Measurements from ENCODE around the gene AMIGO3.

Gene AMIGO3

DNA sequence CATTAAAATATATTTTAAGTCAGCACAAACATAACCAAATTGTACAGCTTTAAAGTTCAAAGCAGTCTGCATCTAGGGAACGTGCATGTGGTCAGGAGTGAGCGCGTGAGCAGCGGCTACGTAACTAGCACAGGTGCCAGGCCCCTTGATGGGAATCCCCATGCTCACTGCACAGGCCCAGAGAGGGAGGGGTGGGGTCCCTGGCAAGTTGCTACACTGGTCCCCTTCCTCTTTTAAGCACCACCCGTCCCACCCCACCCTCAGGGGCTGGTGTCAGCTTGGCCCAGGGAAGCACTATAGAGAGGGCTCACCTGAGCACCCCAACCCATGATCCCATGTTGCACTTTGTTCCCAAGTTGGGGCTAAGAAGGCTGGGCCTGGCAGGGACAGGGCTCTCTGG, 5.1 kb upstream of the AMIGO3 start:
- peak; percentile 44 for DNase-seq

DNA sequence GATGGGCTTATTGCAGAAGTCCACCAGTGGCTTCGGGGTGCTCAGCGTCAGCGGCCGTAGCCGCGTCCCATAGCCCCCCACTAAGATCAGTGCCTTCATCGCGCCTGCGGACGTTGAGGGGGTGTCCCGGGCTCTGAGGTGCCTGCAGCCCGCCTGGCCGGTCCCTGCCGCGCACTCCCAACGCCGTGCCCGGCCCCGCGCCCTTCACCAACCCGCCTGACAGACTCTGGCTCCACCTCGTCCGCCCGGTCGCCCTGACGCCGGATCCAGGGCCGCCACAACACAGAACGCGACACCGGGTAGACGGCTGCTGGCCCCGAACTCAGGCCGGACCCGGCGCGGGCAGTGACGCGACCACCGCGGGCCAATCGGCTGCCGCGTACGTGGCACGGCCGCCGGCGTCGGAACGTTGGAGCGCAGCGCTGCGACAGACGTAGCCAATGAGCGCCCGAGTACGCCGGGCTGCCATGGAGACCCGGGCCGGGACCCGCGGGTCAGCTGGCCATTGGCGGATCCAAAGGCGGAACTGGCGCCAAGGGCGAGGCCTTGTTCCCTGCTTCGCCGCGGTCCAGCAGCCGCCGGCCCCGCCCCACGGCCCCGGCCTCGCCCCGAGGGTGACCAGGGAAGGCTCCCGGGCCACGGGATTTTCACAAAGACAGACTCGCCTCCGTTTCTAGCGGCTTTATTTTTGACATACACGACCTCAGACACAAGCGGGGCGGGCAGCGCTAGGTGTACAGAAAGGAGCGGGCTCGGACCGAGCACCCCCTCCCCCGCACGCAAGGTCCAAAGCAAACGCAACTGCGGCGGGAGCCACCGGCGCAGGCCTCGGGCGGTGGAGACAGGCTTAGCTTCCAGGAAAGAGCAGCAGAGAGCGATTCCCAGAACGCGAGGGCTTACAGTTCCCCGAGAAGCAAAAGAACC, 4.4 kb upstream of the AMIGO3 start, which contains the start of gene GMPPB:
Gene GMPPB (minus strand): TSS at position 324 of the 924 bp plus-strand sequence. CDS start 225 bp downstream, at position 99.
- peak; percentile 99 for DNase-seq

DNA sequence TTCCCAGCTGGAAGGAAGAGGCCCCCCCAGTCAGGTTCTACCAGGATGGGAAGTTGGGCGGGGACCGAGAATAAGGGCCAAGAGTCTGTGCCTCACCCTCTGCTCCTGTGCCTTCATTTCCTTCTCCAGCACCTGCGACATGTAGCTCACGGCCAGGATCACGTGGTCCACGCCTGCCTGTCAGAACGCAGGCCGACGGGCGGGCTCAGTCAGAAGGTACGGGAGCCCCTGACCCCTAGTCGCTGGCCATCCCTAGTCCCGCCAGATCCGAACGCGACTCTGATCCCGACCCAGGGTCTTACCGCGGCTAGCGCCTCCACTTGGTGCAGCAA, 3.8 kb upstream of the AMIGO3 start:
- peak; percentile 56 for DNase-seq

DNA sequence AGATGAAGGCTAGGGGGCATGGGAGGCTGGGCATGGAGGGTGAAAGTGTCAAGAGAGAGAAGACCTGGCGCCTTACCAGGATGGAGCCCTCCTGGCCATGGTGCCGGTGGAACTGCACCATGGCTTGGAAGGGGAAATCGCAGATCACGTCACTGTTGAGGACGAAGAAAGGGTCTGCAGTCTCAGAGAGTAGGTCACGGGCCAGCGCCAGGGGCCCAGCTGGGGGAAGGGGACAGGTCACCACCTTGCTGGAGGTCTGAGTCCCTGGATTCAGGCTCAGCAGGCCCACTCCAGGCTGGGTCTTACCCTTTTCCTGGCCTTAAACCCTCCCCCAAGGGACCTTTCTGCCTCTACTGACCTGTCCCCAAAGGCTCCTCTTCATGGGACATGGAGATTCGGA, 3.4 kb upstream of the AMIGO3 start:
- peak; percentile 28 for DNase-seq

DNA sequence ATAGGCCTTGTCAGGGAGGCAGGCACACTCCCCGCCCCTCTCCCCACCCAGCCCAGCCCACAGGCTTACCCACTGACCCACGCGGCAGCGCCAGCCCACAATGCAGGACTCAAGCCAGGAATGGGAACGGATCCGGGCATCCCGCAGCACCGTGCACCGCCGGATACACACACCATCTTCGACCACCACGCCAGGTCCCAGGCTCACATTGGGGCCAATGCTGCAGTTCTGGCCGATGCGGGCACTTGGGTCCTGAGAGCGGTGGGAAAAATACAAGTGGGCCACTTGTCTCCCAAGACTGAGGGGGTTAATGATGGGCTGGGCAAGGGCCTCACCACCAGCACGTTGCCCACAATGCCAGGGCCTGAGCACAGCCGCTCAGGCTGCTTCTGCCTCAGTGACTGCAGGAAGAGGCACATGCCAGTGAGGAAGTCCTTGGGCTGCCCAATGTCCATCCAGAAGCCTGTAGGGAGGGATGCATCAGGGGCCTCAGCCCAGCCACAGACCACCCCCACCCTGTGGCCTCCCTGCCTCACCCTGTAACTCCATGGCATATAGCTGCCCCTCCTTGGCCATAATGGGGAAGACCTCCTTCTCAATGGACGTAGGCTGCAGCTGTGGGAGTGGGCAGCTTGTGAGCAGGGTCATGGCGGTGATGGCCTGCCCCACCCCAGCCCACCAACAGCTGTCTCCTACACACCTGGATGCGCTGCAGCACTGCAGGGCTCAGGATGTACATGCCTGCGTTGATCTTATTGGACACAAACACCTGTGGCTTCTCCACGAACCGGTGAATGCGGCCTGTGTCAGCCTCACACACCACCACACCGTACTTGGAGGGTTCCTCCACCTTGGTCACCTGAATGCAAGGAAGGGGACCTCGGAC, 2.7 kb upstream of the AMIGO3 start:
- peak; percentile 31 for DNase-seq

DNA sequence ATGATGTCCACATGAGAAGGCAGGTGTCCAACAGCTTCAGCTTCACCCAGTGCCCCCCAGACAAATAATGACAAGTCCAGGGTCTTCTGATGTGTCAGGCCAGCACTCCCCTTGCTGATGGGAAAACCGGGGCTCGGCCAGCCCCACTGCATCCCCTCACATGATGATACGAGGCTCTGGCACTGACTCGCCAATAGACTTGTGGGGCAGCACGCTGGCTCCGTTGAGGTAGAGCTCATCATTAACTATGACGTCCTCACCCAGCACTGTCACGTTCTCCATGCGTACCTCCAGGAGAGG, 2.1 kb upstream of the AMIGO3 start:
- no peak for DNase-seq

DNA sequence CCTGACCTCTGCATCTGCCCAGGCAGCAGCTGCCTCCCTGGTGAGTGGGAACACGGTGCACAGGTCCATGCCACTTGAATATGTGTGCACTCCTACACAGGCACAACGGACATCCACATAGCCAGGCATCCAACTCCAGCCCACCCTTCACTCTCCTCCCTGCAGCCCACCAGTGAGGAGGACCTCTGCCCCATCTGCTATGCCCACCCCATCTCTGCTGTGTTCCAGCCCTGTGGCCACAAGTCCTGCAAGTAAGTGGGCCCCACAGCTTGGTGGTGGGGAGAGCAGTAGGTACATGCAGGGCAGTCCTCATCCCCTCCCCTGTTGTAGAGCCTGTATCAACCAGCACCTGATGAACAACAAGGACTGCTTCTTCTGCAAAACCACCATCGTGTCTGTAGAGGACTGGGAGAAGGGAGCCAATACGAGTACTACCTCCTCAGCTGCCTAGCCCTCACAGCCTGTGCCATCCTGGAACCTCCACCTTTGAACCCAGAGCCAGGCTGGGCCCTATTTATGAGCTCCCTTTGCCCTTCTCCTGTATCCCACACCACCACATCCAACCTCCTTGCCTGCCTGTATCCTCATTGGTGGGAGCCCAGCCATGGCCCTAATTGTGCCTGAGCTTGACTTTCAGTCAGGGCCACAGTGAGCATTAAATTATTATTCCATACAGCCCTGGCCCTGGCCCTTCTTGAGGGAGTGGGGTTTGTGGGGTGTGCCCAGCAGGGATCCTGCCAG, 1.5 kb upstream of the AMIGO3 start:
- no peak for DNase-seq

DNA sequence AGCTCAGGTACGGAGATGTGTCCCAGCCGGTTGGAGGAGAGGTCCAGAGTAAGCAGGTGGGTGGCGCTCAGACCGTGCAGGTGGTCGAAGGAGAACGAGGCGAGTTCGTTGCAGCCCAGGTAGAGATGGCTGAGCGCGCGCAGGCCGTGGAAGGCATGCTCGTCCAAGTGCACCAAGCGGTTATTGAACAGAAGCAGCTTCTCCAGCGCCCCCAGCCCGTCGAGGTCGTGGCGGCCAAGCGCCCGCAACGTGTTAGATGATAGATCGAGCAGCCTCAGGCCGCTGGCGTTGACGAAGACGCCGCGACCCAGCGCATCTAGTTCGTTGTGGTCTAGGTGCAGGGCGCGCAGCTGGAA, 648 bp downstream of the AMIGO3 start:
- DNase-seq = peak; percentile 44

DNA sequence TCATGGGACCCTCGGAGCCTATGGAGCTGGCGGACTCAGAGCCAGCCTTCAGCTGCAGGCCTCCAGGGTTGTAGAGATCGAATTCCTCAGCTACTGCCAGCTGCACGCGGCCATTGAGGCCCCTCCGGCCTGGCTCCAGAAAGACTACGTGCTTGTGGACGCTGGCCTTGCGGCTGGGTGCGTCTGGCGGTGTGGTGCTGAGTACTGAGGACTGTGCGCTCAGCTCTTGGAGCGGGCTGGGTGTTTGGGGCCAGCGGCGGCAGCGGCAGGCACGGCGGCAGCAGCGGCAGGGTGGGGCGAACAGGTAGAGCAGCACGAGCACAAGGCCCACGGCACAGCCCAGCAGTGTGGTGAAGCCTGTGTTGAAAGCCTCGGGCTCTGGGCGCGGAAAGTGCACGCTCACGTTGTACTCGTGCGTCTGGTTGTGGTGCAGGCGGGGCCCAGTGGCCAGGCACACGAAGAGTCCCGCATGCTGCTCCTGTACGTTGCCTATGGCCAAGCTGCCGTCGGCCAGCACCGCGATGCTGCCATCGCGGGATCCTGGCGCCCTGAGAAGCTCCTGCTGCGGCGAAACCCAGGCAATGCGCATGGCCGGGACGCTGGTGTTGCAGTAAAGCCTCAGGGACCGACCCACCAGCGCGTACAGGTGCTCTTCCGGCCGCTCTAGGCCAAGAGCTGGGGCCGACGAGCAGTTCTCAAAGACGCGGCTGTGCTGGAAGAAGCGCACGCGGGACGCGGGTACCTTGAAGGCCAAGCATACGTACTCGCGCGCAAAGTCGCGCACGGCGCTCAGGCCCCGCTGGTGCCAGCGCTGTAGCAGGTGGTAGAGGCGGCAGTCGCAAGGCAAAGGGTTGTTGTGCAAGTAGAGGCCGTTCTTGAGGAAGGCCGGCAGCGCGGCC, 1.3 kb downstream of the AMIGO3 start:
- peak; percentile 57 for DNase-seq

DNA sequence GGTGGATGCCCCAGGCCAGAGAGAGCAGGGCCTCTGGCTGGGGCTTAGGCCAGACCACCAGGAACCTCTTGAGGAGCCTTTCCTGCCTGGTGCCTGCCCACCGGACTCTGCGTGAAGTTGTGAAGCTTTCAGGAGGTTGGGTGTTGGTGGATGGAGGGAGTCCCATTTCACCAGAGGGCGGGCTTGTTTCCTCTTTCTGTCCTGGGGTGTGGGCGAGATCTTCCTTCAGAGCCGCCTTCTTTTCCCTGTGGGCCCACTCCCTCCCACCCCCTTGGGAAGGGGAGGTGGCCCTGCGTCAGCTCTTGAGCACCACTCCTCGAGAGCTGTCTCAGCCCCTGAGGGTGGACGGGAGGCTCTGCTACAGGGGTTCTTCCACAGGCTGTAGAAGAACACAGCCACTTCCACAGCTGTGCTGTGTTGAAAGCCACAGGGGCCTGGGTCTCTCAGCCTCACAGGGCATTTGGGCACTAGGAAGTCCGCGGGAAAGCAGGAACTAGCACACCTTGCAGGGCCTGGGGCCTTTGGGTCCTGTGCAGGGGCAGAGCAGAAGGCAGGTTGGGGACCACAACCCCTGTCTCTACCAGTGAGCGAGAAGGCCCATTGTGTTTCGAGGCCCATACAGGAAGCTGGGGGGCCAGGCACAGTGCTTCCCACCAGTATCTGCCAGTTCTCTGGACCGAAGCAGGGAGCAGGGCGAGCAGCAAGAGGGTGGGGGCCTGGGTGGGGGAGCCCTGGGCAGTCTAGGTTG, 2.1 kb downstream of the AMIGO3 start:
- peak; percentile 24 for DNase-seq

DNA sequence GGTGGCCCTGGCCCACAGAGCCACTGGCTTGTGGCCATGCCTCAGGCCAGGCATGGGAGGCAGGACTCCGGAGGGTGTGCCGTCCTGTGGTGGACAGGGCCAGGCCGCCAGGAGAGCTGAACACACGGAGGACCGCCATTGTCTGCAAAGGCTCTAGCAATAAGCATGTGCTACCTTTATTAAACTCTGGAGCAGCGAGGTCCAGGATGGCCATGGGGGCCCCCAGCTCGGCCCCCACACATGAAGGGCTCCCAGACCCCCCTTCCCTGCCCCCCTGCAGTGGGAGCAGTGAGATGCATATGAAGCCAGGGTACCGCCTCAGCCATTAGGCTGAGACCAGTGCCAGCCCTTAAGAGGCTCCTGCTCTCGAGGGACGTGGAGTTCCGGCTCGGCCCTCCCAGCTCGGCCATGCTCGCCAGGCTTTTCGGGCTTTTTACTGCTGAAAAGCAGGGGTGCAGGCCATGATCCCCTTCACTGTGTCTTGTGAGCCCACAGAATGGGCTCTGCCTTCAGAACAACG, 2.7 kb downstream of the AMIGO3 start:
- DNase-seq = peak; percentile 26

DNA sequence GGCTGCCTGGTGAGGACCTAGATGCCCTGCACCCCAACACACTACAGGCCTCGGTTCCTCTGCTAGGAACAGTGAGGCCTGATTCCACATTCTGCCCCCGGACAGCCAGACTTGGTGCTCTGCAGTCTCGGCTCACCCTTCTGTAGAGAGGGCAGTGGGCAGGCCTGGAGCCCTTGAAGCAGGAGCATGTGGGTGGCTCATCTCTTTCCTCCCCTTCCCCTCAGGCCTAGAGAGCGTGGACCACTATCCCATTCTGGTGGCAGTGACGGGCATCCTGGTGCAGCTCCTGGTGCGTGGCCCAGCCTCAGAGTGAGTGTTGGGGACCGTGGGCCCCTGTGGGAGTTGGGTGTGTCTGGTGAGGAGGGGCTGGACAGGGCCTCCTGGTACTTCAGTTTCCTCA, 3.3 kb downstream of the AMIGO3 start:
- peak; percentile 24 for DNase-seq

DNA sequence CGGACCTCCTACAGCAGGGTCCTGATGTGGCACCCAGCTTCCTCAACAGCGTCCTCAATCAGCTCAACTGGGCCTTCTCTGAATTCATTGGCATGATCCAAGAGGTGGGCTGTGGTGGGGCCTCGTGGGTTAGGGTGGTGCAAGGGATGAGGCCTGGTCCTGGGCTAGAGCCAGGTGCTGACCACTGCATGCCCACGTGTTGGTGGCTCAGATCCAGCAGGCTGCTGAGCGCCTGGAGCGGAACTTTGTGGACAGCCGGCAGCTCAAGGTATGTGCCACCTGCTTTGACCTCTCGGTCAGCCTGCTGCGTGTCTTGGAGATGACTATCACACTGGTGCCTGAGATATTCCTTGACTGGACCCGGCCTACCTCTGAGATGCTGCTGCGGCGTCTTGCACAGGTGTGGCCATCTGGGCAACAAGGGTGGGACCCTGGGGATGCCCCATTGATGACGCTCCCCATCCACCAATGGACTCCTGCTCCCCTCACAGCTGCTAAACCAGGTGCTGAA, 3.8 kb downstream of the AMIGO3 start:
- DNase-seq = no peak

DNA sequence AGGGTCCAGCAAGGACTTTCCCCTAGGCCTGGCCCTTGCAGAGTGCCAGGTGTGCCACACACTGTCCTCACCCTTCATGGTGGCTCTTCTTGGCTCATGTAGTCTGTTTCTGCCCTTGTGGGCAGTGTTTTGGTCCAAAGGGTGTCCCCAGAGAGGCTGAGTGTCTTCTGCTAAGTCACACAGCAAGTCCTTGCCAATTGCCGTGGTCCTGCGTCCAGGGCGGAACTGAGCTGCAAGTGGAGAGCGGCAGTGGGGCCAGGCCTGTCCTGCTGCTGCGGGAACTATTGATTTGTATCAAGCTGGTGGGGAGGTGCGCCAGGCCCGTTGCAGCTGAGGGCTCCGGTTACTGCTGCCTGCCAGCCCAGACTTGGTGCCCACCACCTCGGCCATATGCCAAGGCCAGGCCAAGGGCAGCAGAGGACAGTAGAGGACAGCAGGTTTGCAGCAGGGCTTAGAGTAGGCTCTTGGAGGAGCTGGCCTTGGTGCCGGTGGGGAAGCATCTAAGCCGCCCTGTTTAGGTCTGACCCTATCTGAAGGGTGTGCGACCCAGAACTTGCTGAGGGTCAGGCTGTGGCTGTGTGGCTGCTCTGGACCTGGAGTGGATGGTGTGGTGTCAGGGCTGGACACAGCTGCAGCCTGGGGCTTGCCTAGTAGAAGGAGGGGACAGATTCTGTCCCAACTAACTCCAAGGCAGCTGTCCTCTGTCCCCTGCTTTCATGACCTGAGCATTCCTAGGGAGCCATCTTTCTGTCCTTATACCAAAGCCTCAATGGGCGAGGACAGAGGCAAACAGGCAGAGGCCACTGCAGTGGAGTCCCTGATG, 4.5 kb downstream of the AMIGO3 start:
- no peak for DNase-seq

DNA sequence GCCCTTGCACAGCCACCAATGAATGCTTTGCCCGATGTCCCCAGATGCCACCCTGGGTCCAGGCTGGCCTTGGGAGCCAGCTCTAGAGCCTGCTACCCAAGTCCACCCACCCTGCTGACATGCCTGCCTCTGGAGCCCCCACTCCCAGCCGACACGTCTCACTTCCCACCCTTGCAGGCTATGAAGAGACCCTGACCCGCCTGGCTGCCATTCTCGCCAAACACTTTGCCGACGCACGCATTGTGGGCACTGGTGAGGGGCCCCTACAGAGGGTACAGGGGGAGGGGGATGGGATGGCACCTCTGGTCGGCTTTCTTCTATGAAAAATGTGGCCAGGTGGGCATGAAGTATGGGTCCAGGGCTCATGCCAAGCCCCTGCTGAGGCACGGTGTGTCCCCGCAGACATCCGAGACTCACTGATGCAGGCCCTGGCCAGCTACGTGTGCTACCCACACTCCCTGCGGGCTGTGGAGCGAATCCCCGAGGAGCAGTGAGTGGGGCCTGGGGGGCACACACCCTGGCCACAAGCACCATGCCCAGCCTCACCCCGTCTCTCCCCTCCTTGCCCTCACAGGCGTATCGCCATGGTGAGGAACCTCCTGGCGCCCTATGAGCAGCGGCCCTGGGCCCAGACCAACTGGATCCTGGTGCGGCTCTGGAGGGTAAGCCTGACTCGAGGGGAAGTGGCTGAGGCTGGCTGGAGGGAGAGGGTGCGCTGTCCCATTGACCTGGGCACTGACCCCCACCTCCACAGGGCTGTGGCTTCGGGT, 6.0 kb downstream of the AMIGO3 start:
- no peak for DNase-seq

DNA sequence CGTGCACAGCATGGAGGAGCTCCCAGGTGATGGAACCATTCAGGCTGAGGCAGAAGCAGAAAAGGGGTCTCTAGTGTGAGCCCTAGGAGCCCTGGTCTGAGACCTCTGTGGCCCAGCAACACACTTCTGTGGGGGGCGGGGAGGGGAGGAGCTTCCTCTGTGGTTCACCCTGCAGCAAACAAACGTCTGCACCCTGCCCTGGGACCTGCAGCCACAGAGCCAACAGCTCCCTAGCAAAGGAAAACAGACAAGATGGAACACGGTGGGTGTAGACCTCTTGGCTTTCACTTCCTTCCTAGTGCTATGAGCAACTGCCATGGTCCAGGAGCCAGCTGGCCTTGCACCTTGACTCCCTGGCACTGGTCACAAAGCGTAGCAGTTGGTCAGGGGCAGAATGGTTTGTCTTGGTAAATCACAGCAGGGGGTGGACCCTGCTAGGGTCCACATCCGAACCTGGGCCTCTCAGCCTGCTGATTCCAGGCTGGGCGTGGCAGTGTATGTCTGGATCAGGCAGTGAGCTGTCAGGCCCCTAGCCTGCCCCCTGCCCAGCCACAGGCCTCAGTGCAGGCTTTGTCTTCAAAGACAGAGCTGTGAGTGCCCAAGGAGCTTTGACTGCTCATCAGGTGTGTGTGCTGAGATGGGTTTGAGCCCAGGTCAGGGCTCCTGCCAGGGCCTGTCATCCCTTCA, 6.7 kb downstream of the AMIGO3 start:
- DNase-seq = no peak

DNA sequence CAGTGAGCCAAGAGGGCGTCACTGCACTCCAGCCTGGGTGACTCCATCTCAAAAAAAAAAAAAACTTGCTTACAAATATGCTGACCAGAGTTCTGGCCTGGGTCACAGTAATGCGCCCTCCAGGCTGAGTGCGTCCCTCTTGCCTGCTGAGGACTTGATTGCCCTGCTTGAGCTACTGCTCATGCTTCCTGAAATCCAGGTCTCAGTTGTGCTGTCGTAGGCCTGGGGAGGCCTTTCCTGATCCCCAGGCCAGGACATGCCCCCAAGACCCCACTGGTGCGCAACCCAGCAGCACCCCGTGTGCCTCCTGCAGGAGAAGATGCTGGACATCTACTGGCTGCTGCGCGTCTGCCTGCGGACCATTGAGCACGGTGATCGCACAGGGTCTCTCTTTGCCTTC, 7.3 kb downstream of the AMIGO3 start:
- DNase-seq = no peak

DNA sequence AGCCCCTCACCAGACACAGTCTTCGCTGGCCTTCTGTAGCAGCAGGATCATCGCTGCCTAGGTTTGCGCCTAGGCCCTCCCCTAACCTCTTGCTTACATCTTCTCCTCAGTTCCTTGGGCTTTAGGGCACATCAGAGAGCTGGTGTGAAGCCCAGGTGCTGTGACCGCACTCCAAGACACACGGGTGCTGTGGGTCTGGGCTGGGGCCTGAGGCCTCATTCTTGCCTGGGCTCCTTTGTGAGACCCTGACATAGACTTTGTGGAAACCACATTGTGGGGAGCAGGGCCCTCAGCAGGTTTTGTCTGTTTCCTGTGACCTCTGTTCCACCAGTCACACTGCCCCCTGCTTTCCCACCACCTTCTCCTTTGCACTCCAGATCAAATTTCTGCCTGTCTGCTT, 8.0 kb downstream of the AMIGO3 start:
- no peak for DNase-seq

DNA sequence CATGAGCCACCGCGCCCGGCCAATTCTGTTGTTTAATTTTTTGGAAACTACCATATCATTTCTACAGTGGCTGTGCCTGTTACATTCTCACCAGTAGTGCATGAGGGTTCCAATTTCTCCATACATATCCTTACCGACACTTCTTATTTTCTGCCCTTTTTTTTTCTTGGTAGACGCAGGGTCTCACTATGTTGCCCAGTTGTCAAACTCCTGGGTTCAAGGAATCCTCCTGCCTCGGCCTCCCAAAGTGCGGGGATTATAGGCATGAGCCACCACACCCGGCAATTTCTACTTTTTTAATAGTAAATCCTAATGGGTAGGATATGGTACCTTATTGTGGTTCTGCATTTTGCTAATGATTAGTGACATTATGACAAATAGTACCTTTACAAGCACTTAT, 9.6 kb downstream of the AMIGO3 start:
- DNase-seq = no peak
